Stimulated activated CD4-positive, alpha-beta T cell treated with anti-CD3 and anti-CD28 coated beads, Interleukin-15, amount 100 ng/mL, for 48 hours (primary cell): Measurements from ENCODE around the gene COMMD3.

ENCODE experiments used
- DNase-seq, 2 donors: peaks; one replicate each; pipeline ENCODE4 v3.0.0-alpha.2; 2020; ENCODE audit warnings: low read depth in 2 of 2

The COMMD3 gene

GRCh38 chr10:22366771-22367170 lies 50.6 kb downstream of the COMMD3 start:
- DNase-seq, result no peak

- no peak for DNase-seq
Measured at GRCh38 chr10:22367471-22367870, 51.3 kb downstream of the COMMD3 start.

GRCh38 chr10:22368402-22368801 lies 52.2 kb downstream of the COMMD3 start:
- no peak for DNase-seq

GRCh38 chr10:22368981-22369380 lies 52.8 kb downstream of the COMMD3 start:
- DNase-seq, result no peak

- DNase-seq, result no peak
Measured at GRCh38 chr10:22369434-22370072, 53.4 kb downstream of the COMMD3 start.
